IMR-90 (cell line): ENCODE measurements around the gene OR51A7. TPM values are rescaled to one million over a fixed set of nuclear protein-coding genes. Genes with fewer than 3 reads are reported as not detected.
"Not testable (repeated sequence)": the region's sequence is repeated elsewhere in the genome, so short reads cannot be mapped to it uniquely, and the experiment has no call there.

Source experiments
- ATAC-seq: fragments of 200-7000 bp; cut with Tn5 transposase; 2 replicates; pipeline ENCODE4 v1.9.1; 2020; ENCODE audit warnings: low read depth, mild to moderate bottlenecking, moderate library complexity
- Bru-seq: library from RNA; stranded (reverse); fragments of 400-500 nt; gene quantifications from one replicate; lab custom pipeline; 2021; lab: Mats Ljungman, UMichigan
- BruChase-seq, 2 experiments: library from RNA; stranded (reverse); fragments of 400-500 nt; gene quantifications; one replicate each; lab custom pipeline; 2021; lab: Mats Ljungman, UMichigan
- BruUV-seq: library from RNA; stranded (reverse); fragments of 400-500 nt; replicated peaks from 2 replicates; lab custom pipeline; 2021; lab: Mats Ljungman, UMichigan
- CTCF ChIA-PET: fragments of 300-600 bp; formaldehyde crosslinking; extraction: SDS; loops from one replicate; lab custom pipeline; 2021; ENCODE audit warnings: antibody characterized with exemption; lab: Yijun Ruan, JAX
- POLR2A ChIA-PET: fragments of 300-600 bp; sonication (Branson Sonifier 250); formaldehyde crosslinking; loops from one replicate; lab custom pipeline; 2022; ENCODE audit warnings: antibody characterized with exemption; ENCODE audit not compliant: unreplicated experiment; lab: Charles Lee
- DNase-seq: peaks from one replicate; pipeline ENCODE4 v3.0.0; 2013
- H2AFZ ChIP-seq: replicated peaks from 2 replicates; pipeline ENCODE3; 2013; ENCODE audit warnings: low read length, mild to moderate bottlenecking; ENCODE audit not compliant: poor library complexity
- H2AK5ac ChIP-seq: 2 replicates; pipeline ENCODE4 v1.6.1; 2013; ENCODE audit warnings: low read depth, low read length, inconsistent platforms
- H2AK9ac ChIP-seq: replicated peaks from 2 replicates; pipeline ENCODE3; 2013; ENCODE audit warnings: mild to moderate bottlenecking, low read depth, low read length, moderate library complexity; ENCODE audit not compliant: poor library complexity
- H2BK120ac ChIP-seq: 2 replicates; pipeline ENCODE4 v1.6.1; 2013; ENCODE audit warnings: low read depth, low read length, inconsistent platforms
- H2BK15ac ChIP-seq: 3 replicates; pipeline ENCODE4 v1.6.1; 2013; ENCODE audit warnings: low read depth, low read length, inconsistent platforms
- H2BK20ac ChIP-seq: 2 replicates; pipeline ENCODE4 v1.6.1; 2013; ENCODE audit warnings: low read depth, mild to moderate bottlenecking, inconsistent platforms, low read length, moderate library complexity
- H2BK5ac ChIP-seq: 2 replicates; pipeline ENCODE4 v1.6.1; 2013; ENCODE audit warnings: mild to moderate bottlenecking, low read depth, low read length, inconsistent platforms; ENCODE audit not compliant: poor library complexity, severe bottlenecking
- H3K14ac ChIP-seq: replicated peaks from 2 replicates; pipeline ENCODE4 v1.6.1; 2013; ENCODE audit warnings: low read depth, low read length, inconsistent platforms
- H3K18ac ChIP-seq: 2 replicates; pipeline ENCODE4 v1.6.1; 2013; ENCODE audit warnings: low read depth, low read length, control low read depth
- H3K23ac ChIP-seq: 2 replicates; pipeline ENCODE4 v1.6.1; 2013; ENCODE audit warnings: low read depth, low read length, inconsistent platforms
- H3K27ac ChIP-seq: 2 replicates; pipeline ENCODE4 v1.5.1; 2013; ENCODE audit warnings: mild to moderate bottlenecking, control low read depth, low read length; ENCODE audit not compliant: insufficient read depth
- H3K27me3 ChIP-seq: 2 replicates; pipeline ENCODE4 v1.6.1; 2013; ENCODE audit warnings: low read length; ENCODE audit not compliant: control insufficient read depth, insufficient read depth
- H3K36me3 ChIP-seq: 2 replicates; pipeline ENCODE4 v1.6.1; 2013; ENCODE audit warnings: low read length, mixed read lengths; ENCODE audit not compliant: control insufficient read depth, insufficient read depth
- H3K4ac ChIP-seq: 2 replicates; pipeline ENCODE4 v1.6.1; 2013; ENCODE audit warnings: low read depth, low read length, inconsistent platforms
- H3K4me1 ChIP-seq: 2 replicates; pipeline ENCODE4 v1.6.1; 2013; ENCODE audit warnings: low read length, mixed read lengths; ENCODE audit not compliant: control insufficient read depth, insufficient read depth
- H3K4me2 ChIP-seq: 2 replicates; pipeline ENCODE4 v1.6.1; 2013; ENCODE audit warnings: low read depth, mild to moderate bottlenecking, control low read depth, low read length, moderate library complexity
- H3K4me3 ChIP-seq: 2 replicates; pipeline ENCODE4 v1.5.1; 2013; ENCODE audit warnings: low read depth, mild to moderate bottlenecking, control low read depth, low read length, moderate library complexity; ENCODE audit not compliant: insufficient read depth
- H3K56ac ChIP-seq: 2 replicates; pipeline ENCODE4 v1.6.1; 2013; ENCODE audit warnings: low read length, inconsistent platforms; ENCODE audit not compliant: insufficient read depth; ENCODE audit errors: extremely low read depth
- H3K79me1 ChIP-seq, 2 experiments: 2 replicates each; pipeline ENCODE4 v1.6.1; 2013; ENCODE audit warnings: low read length in 2 of 2, inconsistent platforms in 1 of 2, low read depth in 1 of 2
- H3K9ac ChIP-seq: 2 replicates; pipeline ENCODE4 v1.6.1; 2013; ENCODE audit warnings: low read depth, low read length, control low read depth
- H3K9me1 ChIP-seq: 2 replicates; pipeline ENCODE4 v1.6.1; 2013; ENCODE audit warnings: low read length, inconsistent platforms; ENCODE audit not compliant: insufficient read depth
- H3K9me3 ChIP-seq: 2 replicates; pipeline ENCODE4 v1.6.1; 2013; ENCODE audit warnings: low read length; ENCODE audit not compliant: control insufficient read depth, insufficient read depth
- H4K20me1 ChIP-seq: 2 replicates; pipeline ENCODE4 v1.6.1; 2013; ENCODE audit warnings: low read length, inconsistent platforms; ENCODE audit not compliant: insufficient read depth
- H4K5ac ChIP-seq: 2 replicates; pipeline ENCODE4 v1.6.1; 2013; ENCODE audit warnings: mild to moderate bottlenecking, low read depth, low read length, control low read depth
- H4K8ac ChIP-seq, 2 experiments: 2 replicates each; pipeline ENCODE4 v1.6.1; 2013; ENCODE audit warnings: low read depth in 2 of 2, low read length in 2 of 2, control low read depth in 1 of 2, inconsistent platforms in 1 of 2
- H4K91ac ChIP-seq: 2 replicates; pipeline ENCODE4 v1.6.1; 2013; ENCODE audit warnings: low read depth, low read length, inconsistent platforms; ENCODE audit not compliant: insufficient read depth
- CHD1 ChIP-seq: IDR thresholded peaks from 2 replicates; pipeline ENCODE4 v1.6.1; 2012; ENCODE audit warnings: low read depth, low read length, improper control_type of control experiment
- FOS ChIP-seq: fragments of 150-350 bp; IDR thresholded peaks from 2 replicates; pipeline ENCODE4 v1.6.1; 2016; ENCODE audit warnings: low read depth, low read length
- MAFK ChIP-seq: IDR thresholded peaks from 2 replicates; pipeline ENCODE4 v1.6.1; 2012; ENCODE audit warnings: low read depth, low read length, improper control_type of control experiment
- MAZ ChIP-seq: IDR thresholded peaks from 2 replicates; pipeline ENCODE4 v1.6.1; 2012; ENCODE audit warnings: low read depth, mild to moderate bottlenecking, low read length, improper control_type of control experiment, moderate library complexity, borderline replicate concordance
- MXI1 ChIP-seq: IDR thresholded peaks from 2 replicates; pipeline ENCODE4 v1.6.1; 2012; ENCODE audit warnings: low read depth, mild to moderate bottlenecking, low read length, moderate library complexity, borderline replicate concordance
- RFX5 ChIP-seq: IDR thresholded peaks from 2 replicates; pipeline ENCODE4 v1.8.0; 2012; ENCODE audit warnings: low read depth, mild to moderate bottlenecking, low read length, moderate library complexity
- WGBS, 2 experiments: methylation state at CpG; one replicate each; pipeline versions ENCODE4 v1.1.5 to v1.1.7; 2013; ENCODE audit warnings: missing lambda C conversion rate in 2 of 2; ENCODE audit not compliant: insufficient read length in 1 of 2; ENCODE audit errors: extremely low coverage in 2 of 2; 5-methylcytosine and 5-hydroxymethylcytosine counted together
- dilution Hi-C: fragments of 300-500 bp; cut with HindIII; formaldehyde crosslinking; loops from one replicate; pipeline ENCODE4 v1.14.3; 2018; ENCODE audit warnings: low sequenced_read_pairs; ENCODE audit not compliant: unreplicated experiment
- in situ Hi-C: fragments of 300-500 bp; cut with MboI; formaldehyde crosslinking; loops from 3 replicates; pipeline ENCODE4 v1.14.3; 2019; ENCODE audit warnings: low sequenced_read_pairs, inconsistent platforms, mixed read lengths
- intact Hi-C: fragments of 100-400 bp; cut with micrococcal nuclease; formaldehyde crosslinking; loops from 2 replicates; pipeline ENCODE4 v1.10.0; 2022
- long read RNA-seq: library from polyadenylated mRNA; unstranded; transcript quantifications from one replicate; pipeline ENCODE4 v2.0.0, GENCODE V29; 2021; ENCODE audit not compliant: unreplicated experiment
- polyA plus RNA-seq, 3 experiments: library from polyadenylated mRNA; depleted of rRNA; stranded (reverse); fragments of >200 nt; gene quantifications; 2 replicates each; pipeline ENCODE4 v1.2.3, GENCODE V29; 2012; ENCODE audit warnings: low replicate concordance in 1 of 3
- total RNA-seq: library from RNA; depleted of rRNA; stranded (reverse); fragments of >200 nt; gene quantifications from 2 replicates; pipeline ENCODE4 v1.2.3, GENCODE V29; 2012; rRNA removed

The OR51A7 gene, protein sequence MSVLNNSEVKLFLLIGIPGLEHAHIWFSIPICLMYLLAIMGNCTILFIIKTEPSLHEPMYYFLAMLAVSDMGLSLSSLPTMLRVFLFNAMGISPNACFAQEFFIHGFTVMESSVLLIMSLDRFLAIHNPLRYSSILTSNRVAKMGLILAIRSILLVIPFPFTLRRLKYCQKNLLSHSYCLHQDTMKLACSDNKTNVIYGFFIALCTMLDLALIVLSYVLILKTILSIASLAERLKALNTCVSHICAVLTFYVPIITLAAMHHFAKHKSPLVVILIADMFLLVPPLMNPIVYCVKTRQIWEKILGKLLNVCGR
- total RNA-seq (not detected in 2 replicates), polyA plus RNA-seq (2012; rRNA removed) (not detected in 2 replicates), Bru-seq, nascent RNA (percentile 26 among the genes with signal in this experiment), BruChase-seq, experiment 1, labeled RNA remaining after a 6-hour chase (percentile 35 among the genes with signal in this experiment), BruChase-seq, experiment 2, labeled RNA remaining after a 2-hour chase (percentile 44 among the genes with signal in this experiment)
- polyA plus RNA-seq (2012; cell fraction: cytosol; rRNA removed), result not detected in 2 replicates
- not detected in 2 replicates for polyA plus RNA-seq (2012; cell fraction: nucleus; rRNA removed; ENCODE audit: low replicate concordance)
- long read RNA-seq, result 0 reads

DNA sequence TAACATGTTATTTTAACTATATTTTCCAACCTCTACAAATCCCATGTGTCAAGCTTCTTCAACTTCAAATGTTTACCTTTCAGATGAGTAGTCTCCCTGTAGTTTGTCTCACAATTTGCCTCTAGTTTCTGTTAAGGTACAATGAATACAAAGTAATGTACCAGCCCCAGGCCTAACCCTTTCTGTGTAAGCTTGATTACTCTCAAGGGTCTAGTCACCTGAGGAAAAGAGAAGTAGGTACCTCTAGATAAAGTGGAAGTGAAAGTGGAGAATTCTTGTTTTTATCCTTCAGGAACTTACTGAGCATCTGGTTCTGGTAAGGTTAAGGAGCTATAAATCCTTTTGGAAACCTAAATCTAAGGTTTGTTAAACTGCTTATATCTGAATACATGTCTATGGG, at the start of gene OR51A7:
Gene OR51A7 (plus strand): TSS at position 300 of the 400 bp plus-strand sequence. CDS start 3,587 bp downstream, outside the sequence.
- ChIA-PET CTCF (no interaction called here), POLR2A (no interaction called here)
- no peaks in the 10 kb centered on the region for H3K36me3 ChIP-seq
- in situ Hi-C loops (no loop called here), intact Hi-C loops (no loop called here), dilution Hi-C loops (no loop called here)
- H3K9ac ChIP-seq, result no peak within 1 kb of the TSS
- no peak within 1 kb of the TSS for H2AK5ac ChIP-seq
- no peaks in the 10 kb centered on the region for H3K79me1 ChIP-seq
- H3K9me3 ChIP-seq, result no peaks in the 10 kb centered on the region
- no peaks in the 10 kb centered on the region for H3K27me3 ChIP-seq
- no peak within 1 kb of the TSS for H2BK120ac ChIP-seq
- no peak within 1 kb of the TSS for H2BK15ac ChIP-seq
- no peak within 1 kb of the TSS for H3K4ac ChIP-seq
- no peaks in the 10 kb centered on the region for H4K20me1 ChIP-seq
- H3K56ac ChIP-seq, result no peak within 1 kb of the TSS
- H3K4me1 ChIP-seq, result no peaks in the 10 kb centered on the region
- no peak within 1 kb of the TSS for H3K14ac ChIP-seq
- H3K18ac ChIP-seq, result no peak within 1 kb of the TSS
- H4K91ac ChIP-seq, result no peak within 1 kb of the TSS
- no peaks in the 10 kb centered on the region for H3K9me1 ChIP-seq
- no peak within 1 kb of the TSS for H4K8ac ChIP-seq
- no peak within 1 kb of the TSS for H2BK20ac ChIP-seq
- H2AK9ac ChIP-seq, result no peak within 1 kb of the TSS
- no peak within 1 kb of the TSS for H3K23ac ChIP-seq
- ATAC-seq, result no peak
- no peak within 1 kb of the TSS for H3K27ac ChIP-seq
- no peak within 1 kb of the TSS for H3K4me3 ChIP-seq
- H2BK5ac ChIP-seq, result no peak within 1 kb of the TSS
- BruUV-seq, result no TSS peak
- TF ChIP-seq FOS (no peak), MAFK (no peak), MXI1 (no peak), MAZ (no peak), RFX5 (no peak), CHD1 (no peak)
- DNase-seq, result no peak
- H2AFZ ChIP-seq, result no peak within 1 kb of the TSS
- no peak within 1 kb of the TSS for H4K5ac ChIP-seq
- H3K4me2 ChIP-seq, result no peak within 1 kb of the TSS

DNA sequence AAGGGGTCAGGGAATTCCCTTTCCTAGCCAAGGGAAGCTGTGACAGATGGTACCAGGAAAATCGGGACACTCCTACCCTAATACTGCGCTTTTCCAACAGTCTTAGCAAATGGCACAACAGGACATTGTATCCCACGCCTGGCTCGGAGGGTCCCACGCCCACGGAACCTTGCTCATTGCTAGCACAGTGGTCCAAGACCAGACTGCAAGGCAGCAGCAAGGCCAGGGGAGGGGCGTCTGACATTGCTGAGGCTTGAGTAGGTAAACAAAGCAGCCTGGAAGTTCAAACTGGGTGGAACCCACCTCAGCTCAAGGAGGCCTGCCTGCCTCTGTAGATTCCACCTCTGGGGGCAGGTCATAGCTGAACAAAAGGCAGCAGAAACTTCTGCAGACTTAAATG, 49.3 kb upstream of the OR51A7 start:
- H3K4me1 ChIP-seq, H3K79me1 ChIP-seq, H4K5ac ChIP-seq, H4K20me1 ChIP-seq, H3K9me1 ChIP-seq, H2AK5ac ChIP-seq, H2BK5ac ChIP-seq, CTCF ChIA-PET, intact Hi-C loops, dilution Hi-C loops, H3K14ac ChIP-seq, H3K4ac ChIP-seq, H2BK20ac ChIP-seq, H3K9ac ChIP-seq, H3K36me3 ChIP-seq, DNase-seq, H3K23ac ChIP-seq, H2BK15ac ChIP-seq, H4K91ac ChIP-seq, H3K9me3 ChIP-seq, in situ Hi-C loops, POLR2A ChIA-PET, ATAC-seq, H3K56ac ChIP-seq, BruUV-seq, H3K4me3 ChIP-seq, H2AK9ac ChIP-seq, H4K8ac ChIP-seq, H2AFZ ChIP-seq, H3K4me2 ChIP-seq, H2BK120ac ChIP-seq, H3K27ac ChIP-seq, H3K27me3 ChIP-seq, H3K18ac ChIP-seq: not testable (repeated sequence)
- 76% methylated on average over 4 of the region's 7 CpGs; no CpG with 5 or more reads in 1 of the 2 experiments for WGBS, 2 experiments
